SK-MEL-5 (cell line): ENCODE results near the gene RYR1. TPM values are rescaled to one million over a fixed set of nuclear protein-coding genes. Genes with fewer than 3 reads are reported as not detected.
A peak's percentile ranks its signal among the peaks of the same experiment; 100 is the strongest.

ENCODE experiments used
- DNase-seq: peaks from one replicate; pipeline ENCODE4 v3.0.0-alpha.2; 2016; ENCODE audit warnings: low read depth, low spot score
- in situ Hi-C: cut with HindIII; loops from 2 replicates; pipeline ENCODE4 v1.10.0; 2016; ENCODE audit warnings: low sequenced_read_pairs, high pct_unique_total_duplicates, low pct_unique_long_range_greater_than_20kb
- total RNA-seq: library from RNA; depleted of rRNA; stranded (reverse); fragments of >200 nt; shearing (Covaris generic); gene quantifications from 2 replicates; pipeline ENCODE4 v1.2.3, GENCODE V29; 2014

The RYR1 gene
- total RNA-seq, 1 experiment from 2014 or later, result 0.03 TPM

GRCh38 chr19:38443458-38443999 is 10.0 kb downstream of the RYR1 start:
- in situ Hi-C loops, result no loop called here
- no peak for DNase-seq

GRCh38 chr19:38444026-38444425 is 10.5 kb downstream of the RYR1 start:
- DNase-seq, result no peak
- in situ Hi-C loops, result no loop called here

GRCh38 chr19:38445362-38445761 is 11.9 kb downstream of the RYR1 start:
- in situ Hi-C loops, result no loop called here
- no peak for DNase-seq

- in situ Hi-C loops, result no loop called here
These were observed 14.7 kb downstream of the RYR1 start for GRCh38 chr19:38448225-38448624.

GRCh38 chr19:38449518-38449917 is 16.0 kb downstream of the RYR1 start:
- in situ Hi-C loops, result no loop called here
- DNase-seq, result no peak

More at GRCh38 chr19:38448225-38448624, 14.7 kb downstream of the RYR1 start:
- no peak for DNase-seq

GRCh38 chr19:38451036-38451435 is 17.5 kb downstream of the RYR1 start:
- no peak for DNase-seq
- in situ Hi-C loops, result no loop called here

GRCh38 chr19:38451629-38452028 is 18.1 kb downstream of the RYR1 start:
- DNase-seq, result no peak
- in situ Hi-C loops, result no loop called here

- in situ Hi-C loops, result no loop called here
- DNase-seq, result peak; percentile 33
These were observed 19.2 kb downstream of the RYR1 start for GRCh38 chr19:38452430-38453366.

- DNase-seq, result no peak
- in situ Hi-C loops, result no loop called here
These were observed 20.1 kb downstream of the RYR1 start for GRCh38 chr19:38453596-38453995.

GRCh38 chr19:38455031-38455430 is 21.5 kb downstream of the RYR1 start:
- in situ Hi-C loops, result no loop called here
- no peak for DNase-seq

- in situ Hi-C loops, result no loop called here
- no peak for DNase-seq
These were observed 23.7 kb downstream of the RYR1 start for GRCh38 chr19:38457202-38457601.

GRCh38 chr19:38457690-38458405 is 24.4 kb downstream of the RYR1 start:
- no peak for DNase-seq
- in situ Hi-C loops, result no loop called here

- in situ Hi-C loops, result no loop called here
- no peak for DNase-seq
These were observed 25.5 kb downstream of the RYR1 start for GRCh38 chr19:38458991-38459390.

- no peak for DNase-seq
- in situ Hi-C loops, result no loop called here
These were observed 29.9 kb downstream of the RYR1 start for GRCh38 chr19:38463365-38463764.

GRCh38 chr19:38464421-38465082 is 31.1 kb downstream of the RYR1 start:
- in situ Hi-C loops, result no loop called here

GRCh38 chr19:38466050-38466449 is 32.6 kb downstream of the RYR1 start:
- in situ Hi-C loops, result no loop called here
- no peak for DNase-seq

More at GRCh38 chr19:38464421-38465082, 31.1 kb downstream of the RYR1 start:
- no peak for DNase-seq

- DNase-seq, result no peak
- in situ Hi-C loops, result no loop called here
These were observed 34.3 kb downstream of the RYR1 start for GRCh38 chr19:38467541-38468525.
